ENCODE data around the gene BAAT.

- TF ChIP-seq PATZ1 (CRISPR knock-in tag; IDR thresholded peaks at IDR 0.05; ENCODE audit: borderline replicate concordance) = no peak
- TF ChIP-seq RARB (CRISPR knock-in tag; IDR thresholded peaks at IDR 0.05) = no peak
- TF ChIP-seq TCF4 (CRISPR knock-in tag; IDR thresholded peaks at IDR 0.05; ENCODE audit: borderline replicate concordance) = no peak
- no peak for TF ChIP-seq PPARA (CRISPR knock-in tag; IDR thresholded peaks at IDR 0.05; ENCODE audit: borderline replicate concordance)
- no peak for TF ChIP-seq ZNF70 (CRISPR knock-in tag; IDR thresholded peaks at IDR 0.05)
- TF ChIP-seq ESRRG (CRISPR knock-in tag; IDR thresholded peaks at IDR 0.05) = no peak
- TF ChIP-seq ZNF565 (CRISPR knock-in tag; conservative IDR thresholded peaks at IDR 0.05; ENCODE audit: low read depth) = no peak
- no peak for TF ChIP-seq POU6F1 (CRISPR knock-in tag; IDR thresholded peaks at IDR 0.05; ENCODE audit: borderline replicate concordance, low read depth)
- no peak for TF ChIP-seq CREB5 (CRISPR knock-in tag; IDR thresholded peaks at IDR 0.05; ENCODE audit: low read depth)
These were observed 3.7 kb upstream of the BAAT start for GRCh38 chr9:101388507-101388993.
